PC-9 (cell line): ENCODE measurements around the gene SIRT2. TPM values are rescaled to one million over a fixed set of nuclear protein-coding genes. Genes with fewer than 3 reads are reported as not detected.

Experiments
- BruUV-seq: library from RNA; stranded (reverse); fragments of 400-500 nt; replicated peaks from 2 replicates; lab custom pipeline; 2021; lab: Mats Ljungman, UMichigan
- CTCF ChIA-PET: fragments of 300-600 bp; sonication (Branson Sonifier 250); formaldehyde crosslinking; loops from one replicate; lab custom pipeline; 2022; ENCODE audit warnings: antibody characterized with exemption; lab: Charles Lee
- POLR2A ChIA-PET: fragments of 300-600 bp; sonication (Branson Sonifier 250); formaldehyde crosslinking; loops from one replicate; lab custom pipeline; 2022; ENCODE audit warnings: antibody characterized with exemption; ENCODE audit not compliant: unreplicated experiment; lab: Charles Lee
- DNase-seq, 2 experiments: peaks; one replicate each; pipeline versions ENCODE4 v3.0.0 to v3.0.0-alpha.2; 2015 to 2022; ENCODE audit warnings: mixed read lengths in 1 of 2
- H2AFZ ChIP-seq: fragments of 200-600 bp; sonication (generic); 2 replicates; pipeline ENCODE4 v1.8.1; 2017; ENCODE audit warnings: antibody characterized with exemption
- H3F3A ChIP-seq: fragments of 200-600 bp; sonication (generic); 2 replicates; pipeline ENCODE4 v1.8.1; 2017; ENCODE audit warnings: antibody characterized with exemption, mild to moderate bottlenecking, low read depth; ENCODE audit not compliant: insufficient read depth
- H3K27ac ChIP-seq: fragments of 200-600 bp; sonication (generic); 2 replicates; pipeline ENCODE4 v1.6.1; 2016; ENCODE audit warnings: mixed run types
- H3K27me3 ChIP-seq: fragments of 200-600 bp; sonication (generic); 2 replicates; pipeline ENCODE4 v1.6.1; 2016; ENCODE audit warnings: low read depth, mixed run types; ENCODE audit not compliant: insufficient read depth
- H3K36me3 ChIP-seq: fragments of 200-600 bp; sonication (generic); 2 replicates; pipeline ENCODE4 v1.6.1; 2016; ENCODE audit warnings: low read depth, mixed run types
- H3K4me1 ChIP-seq: fragments of 200-600 bp; sonication (generic); replicated peaks from 2 replicates; pipeline ENCODE4 v1.6.1; 2016; ENCODE audit warnings: mixed run types; ENCODE audit not compliant: insufficient read depth
- H3K4me2 ChIP-seq: fragments of 200-600 bp; sonication (generic); 2 replicates; pipeline ENCODE4 v1.6.1; 2017; ENCODE audit warnings: mixed run types
- H3K4me3 ChIP-seq: fragments of 200-600 bp; sonication (generic); 2 replicates; pipeline ENCODE4 v1.6.1; 2016; ENCODE audit warnings: mixed run types
- H3K79me2 ChIP-seq: fragments of 200-600 bp; sonication (generic); 2 replicates; pipeline ENCODE4 v1.6.1; 2017; ENCODE audit warnings: low read depth, mixed run types
- H3K9me2 ChIP-seq: fragments of 200-600 bp; sonication (generic); 2 replicates; pipeline ENCODE4 v1.8.1; 2017; ENCODE audit warnings: mild to moderate bottlenecking; ENCODE audit not compliant: insufficient read depth
- H3K9me3 ChIP-seq: fragments of 200-600 bp; sonication (generic); 2 replicates; pipeline ENCODE4 v1.8.1; 2016; ENCODE audit warnings: low read depth; ENCODE audit not compliant: insufficient read depth
- H4K20me1 ChIP-seq: fragments of 200-600 bp; sonication (generic); 2 replicates; pipeline ENCODE4 v1.8.1; 2017; ENCODE audit not compliant: insufficient read depth
- EZH2 ChIP-seq: fragments of 200-600 bp; sonication (generic); IDR thresholded peaks from 2 replicates; pipeline ENCODE4 v1.8.0; 2017; ENCODE audit warnings: antibody characterized with exemption, low read depth
- intact Hi-C: fragments of 100-400 bp; cut with micrococcal nuclease; formaldehyde crosslinking; loops from one replicate; pipeline ENCODE4 v1.10.0; 2022; ENCODE audit not compliant: unreplicated experiment
- total RNA-seq: library from RNA; stranded (reverse); gene quantifications from 2 replicates; pipeline ENCODE4 v1.2.3, GENCODE V29; 2021
- TF ChIP-seq, protein P1 (sequence below): fragments of 200-600 bp; sonication (generic); conservative IDR thresholded peaks from 2 replicates; pipeline ENCODE4 v1.6.1; 2017; ENCODE audit warnings: mixed run types, antibody characterized with exemption, mild to moderate bottlenecking, moderate library complexity

Gene SIRT2
- total RNA-seq, 1 experiment from 2014 or later: 32.9 TPM

DNA sequence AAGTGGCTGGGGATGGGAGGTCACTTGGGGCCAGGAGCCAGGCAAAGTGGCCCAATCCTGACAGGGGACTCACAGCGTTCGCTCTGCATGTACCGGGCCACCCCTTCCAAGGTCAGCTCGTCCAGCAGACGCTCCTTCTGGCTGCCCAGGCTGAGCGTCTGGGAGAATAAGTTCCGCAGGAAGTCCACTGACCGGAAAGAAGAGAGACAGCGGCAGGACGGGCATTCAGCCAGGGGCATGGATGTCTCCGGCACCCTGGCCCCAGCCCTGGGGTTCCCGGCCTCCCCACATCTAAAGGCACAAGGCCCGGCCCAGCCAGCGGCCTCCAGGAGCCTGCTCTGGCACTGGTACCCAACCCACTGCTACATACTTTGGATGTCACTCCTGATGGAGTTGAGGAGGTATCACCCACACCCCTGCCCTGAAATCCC is 6.1 kb downstream of the SIRT2 start:
- intact Hi-C loops: no loop called here
- ChIA-PET POLR2A (no interaction called here), CTCF (no interaction called here)

DNA sequence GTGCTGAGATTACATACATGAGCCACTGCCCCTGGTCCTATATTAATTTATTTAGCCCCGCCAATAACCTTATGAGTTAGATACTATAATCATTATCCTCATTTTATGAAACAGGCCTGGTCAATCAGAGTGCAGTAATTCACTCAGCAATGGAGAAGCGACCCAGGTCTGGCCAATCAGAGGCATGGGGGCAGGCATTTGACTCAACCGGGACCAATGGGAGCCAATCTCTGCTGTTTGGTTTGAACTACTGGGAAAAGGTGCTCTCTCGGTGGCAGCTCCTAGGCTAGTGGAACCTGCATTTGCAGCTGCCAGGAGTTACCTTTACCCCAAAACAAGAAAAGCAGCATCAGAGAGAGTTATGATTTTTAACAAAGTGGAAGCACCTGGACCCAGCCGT is 6.6 kb downstream of the SIRT2 start:
- no peak overlapping the region for H3K4me2 ChIP-seq
- H4K20me1 ChIP-seq: no peaks in the 10 kb centered on the region
- intact Hi-C loops: no loop called here
- no peak for DNase-seq
- H3F3A ChIP-seq: peaks cover 6% of the 10 kb centered on the region
- H2AFZ ChIP-seq: no peak overlapping the region
- no peaks in the 10 kb centered on the region for H3K9me2 ChIP-seq
- no peaks in the 10 kb centered on the region for H3K79me2 ChIP-seq
- no peaks in the 10 kb centered on the region for H3K4me1 ChIP-seq
- TF ChIP-seq, protein P1, sequence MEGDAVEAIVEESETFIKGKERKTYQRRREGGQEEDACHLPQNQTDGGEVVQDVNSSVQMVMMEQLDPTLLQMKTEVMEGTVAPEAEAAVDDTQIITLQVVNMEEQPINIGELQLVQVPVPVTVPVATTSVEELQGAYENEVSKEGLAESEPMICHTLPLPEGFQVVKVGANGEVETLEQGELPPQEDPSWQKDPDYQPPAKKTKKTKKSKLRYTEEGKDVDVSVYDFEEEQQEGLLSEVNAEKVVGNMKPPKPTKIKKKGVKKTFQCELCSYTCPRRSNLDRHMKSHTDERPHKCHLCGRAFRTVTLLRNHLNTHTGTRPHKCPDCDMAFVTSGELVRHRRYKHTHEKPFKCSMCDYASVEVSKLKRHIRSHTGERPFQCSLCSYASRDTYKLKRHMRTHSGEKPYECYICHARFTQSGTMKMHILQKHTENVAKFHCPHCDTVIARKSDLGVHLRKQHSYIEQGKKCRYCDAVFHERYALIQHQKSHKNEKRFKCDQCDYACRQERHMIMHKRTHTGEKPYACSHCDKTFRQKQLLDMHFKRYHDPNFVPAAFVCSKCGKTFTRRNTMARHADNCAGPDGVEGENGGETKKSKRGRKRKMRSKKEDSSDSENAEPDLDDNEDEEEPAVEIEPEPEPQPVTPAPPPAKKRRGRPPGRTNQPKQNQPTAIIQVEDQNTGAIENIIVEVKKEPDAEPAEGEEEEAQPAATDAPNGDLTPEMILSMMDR: no peak
- no peak for TF ChIP-seq EZH2
- H3K4me3 ChIP-seq: no peak overlapping the region
- POLR2A ChIA-PET: no interaction called here
- no peaks in the 10 kb centered on the region for H3K9me3 ChIP-seq
- H3K27me3 ChIP-seq: no peaks in the 10 kb centered on the region
- CTCF ChIA-PET: no interaction called here
- BruUV-seq: no TSS peak
- no peaks in the 10 kb centered on the region for H3K36me3 ChIP-seq
- no peak overlapping the region for H3K27ac ChIP-seq

More for the DNA sequence above, 6.1 kb downstream of the SIRT2 start:
- DNase-seq: no peak
- no peaks in the 10 kb centered on the region for H3K79me2 ChIP-seq
- BruUV-seq: no TSS peak
- no peaks in the 10 kb centered on the region for H3K9me3 ChIP-seq
- H3K4me1 ChIP-seq: peaks cover 2% of the 10 kb centered on the region; the same call in 1 of the 2 replicates
- no peaks in the 10 kb centered on the region for H3K9me2 ChIP-seq
- TF ChIP-seq, protein P1: no peak
- no peak for TF ChIP-seq EZH2
- H3K4me2 ChIP-seq: no peak overlapping the region
- no peak overlapping the region for H3K27ac ChIP-seq
- H3K4me3 ChIP-seq: no peak overlapping the region
- peaks cover under 1% of the 10 kb centered on the region for H3F3A ChIP-seq
- no peaks in the 10 kb centered on the region for H3K36me3 ChIP-seq
- no peaks in the 10 kb centered on the region for H3K27me3 ChIP-seq
- H4K20me1 ChIP-seq: no peaks in the 10 kb centered on the region
- no peak overlapping the region for H2AFZ ChIP-seq

DNA sequence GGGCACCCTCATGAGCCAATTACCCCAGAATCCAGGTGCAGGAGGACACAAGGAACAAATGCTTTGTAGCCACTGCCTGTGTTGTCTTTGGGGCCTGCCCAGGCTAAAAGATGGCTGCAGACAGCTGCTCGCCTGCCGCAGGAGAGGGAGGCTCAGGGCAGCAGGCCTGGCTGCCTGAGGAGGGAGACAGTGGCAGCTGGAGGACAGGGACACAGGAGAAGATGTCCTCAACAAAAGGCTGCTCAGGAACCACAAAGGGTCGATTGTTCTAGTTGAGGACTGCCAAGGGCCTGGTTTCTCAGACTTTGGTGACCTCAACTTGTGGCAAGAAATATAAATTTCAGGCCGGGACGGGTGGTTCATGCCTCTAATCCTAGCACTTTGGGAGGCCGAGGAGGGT is 7.6 kb downstream of the SIRT2 start:
- Histone ChIP-seq H4K20me1 (no peaks in the 10 kb centered on the region), H3K9me2 (no peaks in the 10 kb centered on the region), H3K27ac (no peak overlapping the region), H3F3A (peaks cover 8% of the 10 kb centered on the region), H2AFZ (no peak overlapping the region), H3K27me3 (no peaks in the 10 kb centered on the region), H3K4me3 (no peak overlapping the region), H3K79me2 (no peaks in the 10 kb centered on the region), H3K4me1 (no peaks in the 10 kb centered on the region), H3K9me3 (no peaks in the 10 kb centered on the region), H3K4me2 (no peak overlapping the region), H3K36me3 (no peaks in the 10 kb centered on the region)
- ChIA-PET POLR2A (no interaction called here), CTCF (no interaction called here)
- TF ChIP-seq, protein P1: no peak
- no peak for TF ChIP-seq EZH2
- no peak for DNase-seq
- intact Hi-C loops: no loop called here
- BruUV-seq: no TSS peak
